HG02852 (cell line): Measurements from ENCODE around the gene RET.

ENCODE experiments used
- ATAC-seq: cut with Tn5 transposase; IDR thresholded peaks from one replicate; pipeline ENCODE4 v1.9.1; 2021; ENCODE audit warnings: mild to moderate bottlenecking, moderate library complexity; ENCODE audit not compliant: unreplicated experiment

RET gene

GRCh38 chr10:43061331-43061730 is 15.5 kb upstream of the RET start:
- ATAC-seq = no peak

- no peak for ATAC-seq
Observed at GRCh38 chr10:43061760-43062159, 15.1 kb upstream of the RET start.

GRCh38 chr10:43062402-43063160 is 14.3 kb upstream of the RET start:
- ATAC-seq = no peak

GRCh38 chr10:43064331-43065075 is 12.4 kb upstream of the RET start:
- no peak for ATAC-seq

- no peak for ATAC-seq
Observed at GRCh38 chr10:43065234-43065633, 11.6 kb upstream of the RET start.

- ATAC-seq = no peak
Observed at GRCh38 chr10:43065761-43066160, 11.1 kb upstream of the RET start.

GRCh38 chr10:43066481-43066880 is 10.4 kb upstream of the RET start:
- no peak for ATAC-seq

- ATAC-seq = no peak
Observed at GRCh38 chr10:43067391-43068135, 9.3 kb upstream of the RET start.

GRCh38 chr10:43068136-43068395 is 8.8 kb upstream of the RET start:
- no peak for ATAC-seq

- no peak for ATAC-seq
Observed at GRCh38 chr10:43068471-43069210, 8.2 kb upstream of the RET start.

- no peak for ATAC-seq
Observed at GRCh38 chr10:43069211-43069515, 7.7 kb upstream of the RET start.

GRCh38 chr10:43069579-43069978 is 7.3 kb upstream of the RET start:
- no peak for ATAC-seq

GRCh38 chr10:43070121-43071085 is 6.5 kb upstream of the RET start:
- no peak for ATAC-seq

GRCh38 chr10:43071865-43072650 is 4.8 kb upstream of the RET start:
- no peak for ATAC-seq

- ATAC-seq = no peak
Observed at GRCh38 chr10:43073191-43073590, 3.7 kb upstream of the RET start.

- no peak for ATAC-seq
Observed at GRCh38 chr10:43073721-43074120, 3.1 kb upstream of the RET start.

GRCh38 chr10:43074409-43074808 is 2.5 kb upstream of the RET start:
- ATAC-seq = no peak

- no peak for ATAC-seq
Observed at GRCh38 chr10:43074827-43075611, 1.9 kb upstream of the RET start.

- no peak for ATAC-seq
Observed at GRCh38 chr10:43075612-43076003, 1.3 kb upstream of the RET start.
